GM12873 (cell line): ENCODE measurements around the gene ZMAT5.

Experiments
- CTCF ChIP-seq: IDR thresholded peaks from 2 replicates; pipeline ENCODE4 v1.5.1; 2012; ENCODE audit warnings: low read depth, mild to moderate bottlenecking, moderate library complexity, low read length, control low read depth; ENCODE audit not compliant: insufficient read depth; ENCODE audit errors: missing control alignments

ZMAT5 gene

GRCh38 chr22:29772170-29772641 is 5.4 kb upstream of the ZMAT5 start:
- peak; percentile 36 for TF ChIP-seq CTCF

- no peak for TF ChIP-seq CTCF
Observed at GRCh38 chr22:29769723-29770321, 3.0 kb upstream of the ZMAT5 start.

GRCh38 chr22:29768052-29768693 is 1.4 kb upstream of the ZMAT5 start:
- TF ChIP-seq CTCF: no peak

DNA sequence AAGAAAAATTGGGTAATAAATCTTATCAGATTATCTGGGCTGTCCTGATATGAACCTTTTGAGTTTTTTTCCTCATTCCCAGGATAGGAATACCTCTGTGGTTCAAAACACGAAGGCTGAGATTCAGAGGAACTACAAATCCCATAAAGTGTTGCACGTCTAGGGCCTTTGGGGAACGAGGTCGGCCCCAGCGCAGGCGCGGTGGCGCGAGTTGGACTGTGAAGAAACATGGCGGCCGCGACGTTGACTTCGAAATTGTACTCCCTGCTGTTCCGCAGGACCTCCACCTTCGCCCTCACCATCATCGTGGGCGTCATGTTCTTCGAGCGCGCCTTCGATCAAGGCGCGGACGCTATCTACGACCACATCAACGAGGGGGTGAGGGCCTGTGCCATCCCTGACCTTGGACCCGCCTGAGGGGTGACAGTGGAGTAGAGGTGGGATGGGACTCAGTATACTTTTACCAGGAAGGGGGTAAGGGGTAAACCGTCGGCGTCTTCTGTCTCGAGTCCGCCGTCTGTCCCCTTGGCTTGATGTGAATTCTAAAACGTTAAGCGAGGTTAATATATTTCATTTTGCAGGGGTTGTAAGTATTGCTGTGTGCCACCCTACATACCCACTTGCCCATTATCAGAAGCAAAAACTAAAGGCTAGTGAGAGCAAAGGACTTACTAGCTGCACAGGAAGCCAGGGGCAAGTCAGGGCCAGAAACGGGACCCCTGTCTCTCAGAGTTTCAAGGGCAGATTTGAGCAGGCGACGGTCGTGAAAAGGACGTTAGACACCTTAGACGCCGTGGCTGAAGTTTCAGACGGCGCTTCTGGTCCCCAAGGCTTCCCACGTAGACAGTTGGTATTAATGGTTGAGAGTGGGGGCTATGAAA is 604 bp upstream of the ZMAT5 start, which contains the start of gene UQCR10:
UQCR10 (plus strand) TSS at position 199 of the 881 bp plus-strand sequence; CDS start at position 229, 30 bp downstream.
- no peak for TF ChIP-seq CTCF

- no peak for TF ChIP-seq CTCF
Observed at GRCh38 chr22:29765905-29766631, 739 bp downstream of the ZMAT5 start.

GRCh38 chr22:29762263-29762662 is 4.5 kb downstream of the ZMAT5 start:
- no peak for TF ChIP-seq CTCF
